Limb (tissue), 2 donors: ENCODE data around the gene ZNF319.

Source experiments
- DNase-seq, 2 donors: peaks; one replicate each; pipeline ENCODE4 v3.0.0-alpha.2; 2016; ENCODE audit errors: extremely low spot score in 2 of 2

Gene ZNF319

DNA sequence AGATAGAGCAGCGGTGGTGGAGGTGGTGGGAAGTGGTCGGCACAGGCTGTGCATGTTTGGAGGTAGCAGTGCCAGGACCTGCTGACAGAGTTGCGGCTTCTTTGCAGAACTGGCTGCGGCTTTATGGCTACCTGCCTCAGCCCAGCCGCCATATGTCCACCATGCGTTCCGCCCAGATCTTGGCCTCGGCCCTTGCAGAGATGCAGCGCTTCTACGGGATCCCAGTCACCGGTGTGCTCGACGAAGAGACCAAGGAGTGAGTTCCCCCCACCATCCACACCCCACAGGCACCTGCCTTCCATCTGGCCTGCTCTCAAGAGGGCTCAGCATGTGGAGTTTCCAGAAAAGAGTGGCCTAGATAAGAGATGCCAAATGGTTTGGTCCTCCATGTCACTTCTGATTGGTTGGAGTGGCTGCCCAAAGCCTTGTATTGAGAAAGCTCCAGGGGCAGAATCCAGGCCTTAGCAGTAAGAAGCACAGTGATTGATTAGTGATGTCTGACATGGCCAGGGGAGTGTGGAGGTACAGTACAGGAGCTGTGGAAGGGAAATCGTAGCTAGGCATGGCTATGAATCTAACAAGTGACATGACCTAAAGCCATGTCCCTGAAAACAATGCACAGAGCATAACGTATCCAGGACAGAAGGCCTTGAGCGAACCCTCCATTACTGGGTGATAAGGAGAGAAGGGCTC, 37.0 kb upstream of the ZNF319 start:
- DNase-seq = no peak

DNA sequence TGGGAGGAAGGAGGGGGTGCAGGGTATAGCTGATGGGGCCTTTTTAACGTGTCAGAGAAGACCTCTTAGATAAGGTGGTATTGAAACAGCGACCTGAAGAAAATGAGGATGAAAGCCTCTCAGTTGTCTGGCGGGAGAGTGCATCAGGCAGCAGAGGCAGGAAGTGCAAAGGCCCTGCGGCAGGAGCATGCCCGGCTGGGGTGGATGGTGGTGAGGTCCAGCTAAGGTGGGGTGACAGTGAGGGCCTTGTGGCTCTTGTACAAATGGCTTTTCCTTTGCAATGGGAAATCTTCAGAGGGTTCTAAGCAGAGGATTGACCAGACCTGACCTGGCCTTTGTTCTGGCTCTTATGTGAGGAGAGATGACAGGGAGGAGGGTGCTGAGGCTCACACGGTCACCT, 36.5 kb upstream of the ZNF319 start:
- no peak for DNase-seq

- DNase-seq = no peak
Observed at GRCh38 chr16:58035356-58036170, 35.1 kb upstream of the ZNF319 start.

DNA sequence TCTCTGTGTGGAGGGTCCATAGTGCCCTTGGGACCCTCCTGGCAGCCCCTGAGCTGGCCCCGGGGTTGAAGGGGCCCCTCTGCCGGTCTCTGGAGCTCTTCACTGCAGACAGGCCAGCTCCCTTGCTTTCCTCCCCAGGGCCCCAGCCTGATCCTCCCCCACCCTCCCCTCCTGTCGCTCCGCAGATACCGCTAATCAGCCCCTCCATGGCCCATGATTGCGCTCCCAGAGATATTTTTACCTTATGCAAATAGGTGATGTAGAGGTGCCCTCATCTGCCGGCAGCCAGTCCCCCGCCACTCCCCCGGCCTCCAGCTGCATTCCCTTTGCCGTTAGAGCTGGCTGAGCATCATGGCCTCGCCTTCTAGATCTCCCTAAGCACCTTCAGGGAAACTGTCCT, 34.3 kb upstream of the ZNF319 start:
- DNase-seq = no peak

- DNase-seq = no peak
Observed at GRCh38 chr16:58034128-58034685, 33.7 kb upstream of the ZNF319 start.

DNA sequence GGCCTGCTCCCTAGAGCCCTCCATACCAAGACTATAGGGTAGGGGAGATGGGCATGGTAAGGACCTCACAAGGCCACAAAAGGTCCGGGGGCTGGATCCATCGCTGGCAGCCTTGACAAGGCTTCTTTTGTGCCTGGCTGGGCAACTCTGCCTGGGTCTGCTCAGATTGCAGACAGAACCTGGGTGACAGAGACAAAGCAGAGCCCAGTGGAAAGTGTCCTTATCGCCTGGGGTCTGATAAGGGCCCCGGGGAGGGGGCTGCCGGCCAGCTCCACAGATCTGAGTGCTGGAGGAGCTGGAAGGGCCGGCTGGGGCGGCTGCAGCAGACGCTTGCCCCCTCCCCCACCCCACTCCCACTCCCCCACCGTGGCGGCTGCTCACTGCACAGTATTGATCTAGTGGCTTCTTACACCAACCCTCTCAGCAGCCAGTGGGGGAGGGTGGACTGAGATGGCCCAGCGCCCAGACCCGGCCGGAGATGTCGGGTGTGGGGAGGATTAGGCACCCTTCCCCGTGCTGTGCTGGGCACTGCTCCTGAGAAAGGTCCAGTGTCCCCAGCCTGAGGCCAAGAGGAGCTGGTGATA, 32.3 kb upstream of the ZNF319 start:
- DNase-seq = peak in 1 of 2 donors; percentile 56

GRCh38 chr16:58031016-58031800, 30.7 kb upstream of the ZNF319 start:
- DNase-seq = no peak

DNA sequence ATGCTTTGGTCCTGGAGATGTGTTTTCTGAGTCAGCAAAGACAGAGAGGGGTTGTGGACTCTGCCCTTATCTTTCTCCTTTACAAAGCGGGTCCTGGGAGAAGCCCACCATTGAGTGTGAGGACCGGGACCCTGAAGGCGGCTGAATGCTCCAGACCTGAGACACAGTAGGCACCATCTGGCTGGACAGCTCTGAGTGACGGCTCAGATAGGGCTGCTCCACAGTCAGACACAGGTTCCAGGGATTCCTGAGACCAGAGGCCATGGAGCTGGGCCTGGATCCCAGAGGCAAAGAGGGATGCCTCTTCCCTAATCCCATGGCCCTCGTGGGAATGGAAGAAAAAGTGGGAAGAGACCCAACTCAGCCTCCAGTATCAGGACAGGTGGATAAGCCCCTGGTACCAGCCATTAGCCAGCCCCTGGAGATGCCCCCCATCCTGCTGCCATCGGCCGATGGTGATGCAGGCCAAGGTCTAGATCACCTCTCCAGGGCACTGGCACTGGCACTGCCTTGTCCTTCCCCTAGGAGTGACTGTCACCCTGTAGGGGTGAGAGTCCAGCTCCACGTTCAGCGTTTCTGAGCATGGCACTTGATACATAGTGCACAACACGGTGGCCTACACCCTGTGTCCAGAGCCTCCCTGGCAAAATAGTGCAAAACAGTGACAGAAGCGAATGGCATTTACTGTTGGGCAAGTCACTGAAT, 29.8 kb upstream of the ZNF319 start:
- no peak for DNase-seq

DNA sequence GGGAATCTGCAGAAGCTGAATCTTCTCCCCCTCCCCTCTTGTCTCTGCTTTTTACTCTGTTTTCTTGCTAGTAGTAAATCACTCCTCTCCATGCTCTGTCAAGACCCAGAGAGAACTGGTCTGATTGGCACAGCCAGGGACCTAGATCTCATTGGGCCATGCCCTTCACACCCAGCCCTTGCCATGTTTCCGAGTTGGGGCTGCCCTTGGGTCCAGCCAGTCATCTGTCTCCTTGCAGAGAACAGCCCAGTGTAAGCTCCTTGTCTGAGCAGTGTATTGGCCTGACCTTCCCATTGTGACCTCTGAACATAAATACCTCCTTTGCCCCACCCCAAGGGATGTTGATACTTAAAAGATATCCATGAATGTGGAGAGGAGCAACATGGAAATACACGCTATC, 28.9 kb upstream of the ZNF319 start:
- DNase-seq = no peak

GRCh38 chr16:58028541-58029070, 28.1 kb upstream of the ZNF319 start:
- no peak for DNase-seq

DNA sequence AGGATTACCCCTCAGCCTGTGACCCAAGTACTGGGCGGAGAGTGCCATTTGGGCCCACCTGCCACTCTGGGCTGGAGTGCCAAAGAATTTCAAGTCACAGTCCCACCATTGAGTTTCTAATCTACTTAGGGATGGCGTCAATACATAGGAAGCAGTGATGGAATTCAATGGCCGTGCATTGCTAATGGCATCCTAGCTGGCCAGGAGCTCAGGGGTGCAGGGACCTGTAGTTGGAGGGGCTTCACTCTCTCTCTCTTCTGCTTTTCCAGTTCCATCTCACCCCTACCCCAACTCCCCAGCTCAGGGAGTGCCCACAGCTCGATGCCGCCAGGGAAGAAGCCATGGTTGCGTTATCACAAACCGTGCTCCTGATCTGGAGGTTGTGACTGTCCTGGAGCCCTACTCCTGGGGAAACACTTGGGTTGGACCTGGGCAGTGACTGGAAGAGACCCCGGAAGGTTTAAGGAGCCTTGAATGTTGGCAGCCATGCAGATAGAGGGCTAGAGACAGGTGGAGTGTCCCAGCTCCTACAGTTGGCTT, 27.5 kb upstream of the ZNF319 start:
- no peak for DNase-seq

GRCh38 chr16:58027161-58027915, 26.9 kb upstream of the ZNF319 start:
- peak; percentile 59 to 67 for DNase-seq

GRCh38 chr16:58026705-58027160, 26.3 kb upstream of the ZNF319 start:
- DNase-seq = peak in 1 of 2 donors; percentile 73

- peak in 1 of 2 donors; percentile 76 for DNase-seq
Observed at GRCh38 chr16:58026139-58026704, 25.8 kb upstream of the ZNF319 start.

- DNase-seq = peak; percentile 56 to 84
Observed at GRCh38 chr16:58025351-58026138, 25.1 kb upstream of the ZNF319 start, which contains the start of gene MMP15. Gene MMP15 (plus strand): TSS chr16:58025754. CDS start chr16:58026351, 597 bp downstream.

- no peak for DNase-seq
Observed at GRCh38 chr16:58024486-58025350, 24.2 kb upstream of the ZNF319 start.
